Erythroblast (primary cell): ENCODE results near the gene RPS27L.

Source experiments
- GATA1 ChIP-seq: IDR thresholded peaks from 2 replicates; pipeline ENCODE4 v1.6.1; 2011; ENCODE audit warnings: low read depth, mild to moderate bottlenecking, control low read depth, low read length, moderate library complexity
- POLR2A ChIP-seq: IDR thresholded peaks from 2 replicates; pipeline ENCODE4 v1.6.1; 2011; ENCODE audit warnings: mild to moderate bottlenecking, low read length

GRCh38 chr15:63114465-63114864 is 42.8 kb downstream of the RPS27L start:
- TF ChIP-seq POLR2A (no peak), GATA1 (no peak)
